ENCODE results near the gene BUD23. TPM values are rescaled to one million over a fixed set of nuclear protein-coding genes. Genes with fewer than 3 reads are reported as not detected.

The BUD23 gene
- total and polyA plus RNA-seq, 9 of the 15 experiments (the other 6 are each of a cell fraction or from before 2014, with no cell fraction given): 79.5 to 270 (median 150) TPM

- TF ChIP-seq NR0B1 (IDR thresholded peaks at IDR 0.05; ENCODE audit: partially characterized antibody) (no peak), MEF2A (IDR thresholded peaks at IDR 0.05; ENCODE audit: control insufficient read depth, low read depth, low read length) (no peak; the same call in 1 of the 2 replicates), GTF3C2 (IDR thresholded peaks at IDR 0.05; ENCODE audit: borderline replicate concordance, extremely low read depth, insufficient read length) (no peak), HMGXB4 (CRISPR knock-in tag; IDR thresholded peaks at IDR 0.05) (0 out of 2 replicates have a peak, but pooled peaks have one; percentile 31), KLF16 (IDR thresholded peaks at IDR 0.05) (peak; percentile 57), ZNF695 (CRISPR knock-in tag; IDR thresholded peaks at IDR 0.05) (no peak), SUPT5H (IDR thresholded peaks at IDR 0.05) (peak; percentile 67), BRF2 (IDR thresholded peaks at IDR 0.05; ENCODE audit: borderline replicate concordance, insufficient read depth, insufficient read length) (no peak), ZNF764 (CRISPR knock-in tag; IDR thresholded peaks at IDR 0.05; ENCODE audit: low read depth) (no peak), SP1 (CRISPR knock-in tag; IDR thresholded peaks at IDR 0.05) (peak; percentile 97), RNF219 (CRISPR knock-in tag; IDR thresholded peaks at IDR 0.05) (no peak), TAF9B (IDR thresholded peaks at IDR 0.05; ENCODE audit: partially characterized antibody) (no peak), ZNF146 (CRISPR knock-in tag; IDR thresholded peaks at IDR 0.05; ENCODE audit: unreplicated experiment) (no peak), RNF2 (IDR thresholded peaks at IDR 0.05) (no peak)
Observed at GRCh38 chr7:73734619-73735527, 51.5 kb downstream of the BUD23 start (continued).
